ENCODE results near the gene TEX2.
"Not testable (repeated sequence)": the region's sequence is repeated elsewhere in the genome, so short reads cannot be mapped to it uniquely, and the experiment has no call there.

Gene TEX2

GRCh38 chr17:64212122-64212521 lies 50.9 kb downstream of the TEX2 start:
- no peak for DNase-seq

- no peak for DNase-seq
Observed at GRCh38 chr17:64209983-64210382, 53.1 kb downstream of the TEX2 start.

DNA sequence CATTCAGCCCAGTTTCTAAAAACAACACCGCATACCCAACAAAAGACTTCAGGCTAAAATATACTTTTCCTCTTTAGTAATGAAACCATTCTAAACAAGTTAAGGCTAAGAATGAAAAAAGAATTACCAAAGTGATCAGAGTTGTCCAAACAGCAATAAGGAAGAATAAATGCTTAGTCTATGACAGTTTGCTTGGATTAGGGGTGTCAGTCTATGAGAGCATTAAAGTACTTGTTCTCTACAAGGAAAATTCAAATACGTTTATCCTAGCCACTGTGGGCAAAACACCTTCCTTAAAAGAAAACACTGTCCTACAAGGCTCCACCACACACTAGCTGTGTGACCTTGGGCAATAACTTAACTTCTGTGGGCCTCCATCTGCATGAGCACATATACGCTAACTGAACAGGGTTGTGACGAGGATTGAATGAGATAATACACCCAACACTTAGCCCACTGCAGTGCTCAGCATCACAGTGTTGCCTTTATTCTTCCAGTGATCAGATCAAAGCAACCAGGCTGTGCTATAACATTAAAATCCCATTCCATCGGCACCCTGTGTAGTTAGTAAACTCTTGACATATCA lies 53.6 kb downstream of the TEX2 start:
- DNase-seq: no peak

DNA sequence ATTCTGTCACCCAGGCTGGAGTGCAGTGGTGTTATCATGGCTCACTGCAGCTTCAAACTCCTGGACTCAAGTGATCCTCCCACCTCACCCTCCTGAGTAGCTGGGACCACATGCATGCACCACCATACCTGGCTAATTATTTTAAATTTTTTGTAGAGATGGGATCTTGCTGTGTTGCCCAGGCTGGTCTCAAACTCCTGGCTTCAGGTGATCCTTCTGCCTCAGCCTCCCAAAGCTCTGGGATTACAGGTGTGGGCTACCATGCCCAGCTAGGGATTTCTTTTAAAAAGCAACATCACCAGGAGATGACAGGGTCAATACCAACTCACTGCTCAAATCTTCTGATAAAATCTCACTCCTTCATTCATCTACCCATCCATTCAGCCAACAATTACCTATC lies 54.4 kb downstream of the TEX2 start:
- DNase-seq: not testable (repeated sequence)

DNA sequence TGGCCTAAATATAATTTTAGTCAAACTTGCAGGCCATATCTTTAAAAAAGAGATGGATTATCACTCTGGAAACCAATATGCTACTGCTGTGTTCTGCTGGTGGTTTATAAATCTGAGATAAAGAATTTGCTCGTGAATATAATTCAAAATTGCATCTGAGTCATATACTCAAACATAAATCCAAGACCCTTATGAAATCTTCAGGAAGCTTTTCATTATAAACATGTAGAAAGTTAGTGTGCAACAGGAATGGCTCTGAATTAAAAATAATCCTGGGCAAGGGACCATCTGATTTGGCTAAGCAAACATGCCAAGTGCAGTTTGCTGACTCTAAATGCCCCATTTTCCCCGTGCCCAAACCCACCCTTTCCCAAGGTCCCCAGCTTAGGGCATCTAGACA lies 57.3 kb downstream of the TEX2 start:
- no peak for DNase-seq

GRCh38 chr17:64203630-64204029 lies 59.4 kb downstream of the TEX2 start:
- DNase-seq: no peak

DNA sequence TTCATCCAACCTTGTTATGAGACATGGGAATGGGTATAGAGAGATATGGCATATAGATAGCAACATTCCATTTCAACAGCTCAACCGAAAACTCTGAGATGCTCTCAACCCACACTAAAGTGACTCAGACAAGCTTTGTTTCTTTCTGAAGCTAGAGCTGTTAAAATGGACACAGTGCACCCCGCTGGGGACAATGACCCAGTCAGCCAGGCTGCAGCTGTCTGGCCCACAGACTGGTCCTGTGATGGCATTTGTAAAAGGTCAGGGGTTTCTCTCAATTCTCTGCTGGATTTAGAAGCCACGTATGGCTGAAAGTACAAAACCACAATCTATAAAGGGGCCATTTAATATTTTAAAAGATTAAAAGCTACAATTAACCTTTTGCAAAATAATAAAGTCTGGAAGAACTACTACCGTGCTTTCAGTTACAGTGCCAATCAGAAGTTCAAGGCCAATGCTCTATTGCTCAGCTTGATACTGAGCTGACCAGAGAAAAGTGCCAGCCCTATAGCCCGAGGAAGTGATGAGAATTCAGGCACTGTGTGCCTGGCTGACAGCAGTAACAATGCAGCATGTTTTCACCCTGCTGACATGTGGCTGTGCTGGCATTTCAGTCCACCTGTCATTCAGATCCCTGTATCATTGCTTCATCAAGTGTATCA lies 60.2 kb downstream of the TEX2 start:
- no peak for DNase-seq

- no peak for DNase-seq
Observed at GRCh38 chr17:64200080-64201032, 62.7 kb downstream of the TEX2 start.

DNA sequence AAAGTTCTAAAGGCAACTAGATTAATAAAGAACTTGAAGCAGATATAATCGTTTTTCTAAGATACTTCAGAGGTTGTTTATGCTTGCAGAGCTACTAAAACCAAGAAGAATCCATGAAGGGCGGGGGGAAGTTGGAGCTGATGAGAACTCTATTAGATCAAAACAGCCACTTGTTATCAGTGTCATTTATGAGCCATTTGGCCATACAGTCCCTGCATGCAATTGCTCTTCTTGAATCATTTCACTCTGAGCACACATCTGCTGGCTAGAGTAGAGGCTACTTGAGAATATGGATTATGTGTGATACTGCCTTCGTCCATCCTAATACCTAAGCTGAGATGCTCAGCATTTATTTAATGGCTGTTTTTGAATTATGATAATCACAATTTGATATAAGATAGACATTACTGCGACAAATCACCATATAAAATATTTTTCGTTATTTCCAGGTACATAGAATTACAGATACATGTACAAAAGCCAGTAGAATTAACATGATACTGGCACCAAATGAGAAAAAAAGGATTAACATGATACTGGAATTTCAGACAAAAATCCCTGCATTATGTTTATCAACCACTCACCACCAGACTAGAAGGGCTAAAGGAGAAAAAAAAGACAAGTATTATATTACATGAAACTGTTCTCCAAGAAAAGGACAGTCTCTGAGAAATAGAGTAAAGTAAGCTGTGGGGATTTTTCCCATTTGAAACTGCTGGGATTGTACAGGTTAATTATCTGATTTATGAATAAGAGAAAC lies 64.5 kb downstream of the TEX2 start:
- DNase-seq: no peak

DNA sequence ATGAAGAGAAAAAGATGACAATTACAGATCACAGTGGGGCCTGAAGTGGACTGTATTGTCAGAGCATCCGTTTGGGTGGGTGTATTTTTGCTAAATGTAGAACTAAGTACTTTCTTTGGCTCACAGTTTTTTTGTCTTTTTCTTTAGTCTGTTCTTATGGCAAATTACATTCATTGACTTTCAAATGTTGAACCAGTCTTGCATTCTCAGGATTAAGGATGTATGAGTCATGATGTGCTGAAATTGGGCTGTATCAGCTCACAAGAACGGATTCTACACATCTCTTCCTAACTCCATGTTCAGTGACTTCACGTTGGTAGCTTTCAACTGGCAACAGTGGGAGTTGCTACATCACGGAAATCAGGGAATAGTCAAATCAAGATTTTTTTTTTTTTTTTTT lies 66.5 kb downstream of the TEX2 start:
- no peak for DNase-seq

DNA sequence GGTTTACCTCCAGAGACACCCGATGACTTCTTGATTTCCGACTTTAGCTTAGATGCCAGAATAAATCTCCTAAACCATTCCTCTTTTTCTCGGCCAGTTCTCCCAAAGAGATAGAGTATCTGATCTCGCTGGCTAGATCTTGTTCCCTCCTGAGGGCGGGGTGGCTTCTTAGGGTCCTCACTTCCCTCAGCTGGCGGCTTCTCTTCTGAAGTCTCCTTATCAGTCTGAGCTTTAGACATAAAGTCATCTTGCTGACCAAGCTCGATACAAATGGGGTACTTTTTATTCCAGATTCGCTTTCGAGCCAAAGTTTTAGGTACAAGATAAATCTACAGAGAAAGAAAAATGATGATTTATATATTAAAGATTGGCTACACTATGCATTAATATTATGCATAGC lies 69.5 kb downstream of the TEX2 start:
- DNase-seq: no peak

- no peak for DNase-seq
Observed at GRCh38 chr17:64192589-64192988, 70.5 kb downstream of the TEX2 start.

- DNase-seq: no peak
Observed at GRCh38 chr17:64190472-64190871, 72.6 kb downstream of the TEX2 start.

DNA sequence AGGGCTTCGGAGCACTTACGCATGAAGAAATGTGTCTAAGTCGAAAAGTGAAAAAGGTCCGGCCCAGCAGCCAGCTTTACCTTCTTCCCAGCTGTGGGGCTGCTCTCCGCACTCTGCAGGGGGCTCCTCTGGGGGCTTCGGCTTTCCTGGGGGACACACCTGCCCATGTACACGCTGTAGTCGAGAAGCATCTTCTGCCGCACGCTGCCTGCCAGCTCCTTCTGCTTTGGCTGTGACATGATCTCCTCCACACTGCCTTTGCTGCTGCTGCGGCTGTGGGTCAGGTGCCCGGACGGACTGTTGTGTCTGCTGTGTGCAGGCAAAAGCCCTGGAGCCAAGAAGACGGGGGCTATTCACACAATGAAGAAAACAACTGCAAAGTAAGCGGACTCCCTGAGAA lies 75.0 kb downstream of the TEX2 start:
- no peak for DNase-seq

DNA sequence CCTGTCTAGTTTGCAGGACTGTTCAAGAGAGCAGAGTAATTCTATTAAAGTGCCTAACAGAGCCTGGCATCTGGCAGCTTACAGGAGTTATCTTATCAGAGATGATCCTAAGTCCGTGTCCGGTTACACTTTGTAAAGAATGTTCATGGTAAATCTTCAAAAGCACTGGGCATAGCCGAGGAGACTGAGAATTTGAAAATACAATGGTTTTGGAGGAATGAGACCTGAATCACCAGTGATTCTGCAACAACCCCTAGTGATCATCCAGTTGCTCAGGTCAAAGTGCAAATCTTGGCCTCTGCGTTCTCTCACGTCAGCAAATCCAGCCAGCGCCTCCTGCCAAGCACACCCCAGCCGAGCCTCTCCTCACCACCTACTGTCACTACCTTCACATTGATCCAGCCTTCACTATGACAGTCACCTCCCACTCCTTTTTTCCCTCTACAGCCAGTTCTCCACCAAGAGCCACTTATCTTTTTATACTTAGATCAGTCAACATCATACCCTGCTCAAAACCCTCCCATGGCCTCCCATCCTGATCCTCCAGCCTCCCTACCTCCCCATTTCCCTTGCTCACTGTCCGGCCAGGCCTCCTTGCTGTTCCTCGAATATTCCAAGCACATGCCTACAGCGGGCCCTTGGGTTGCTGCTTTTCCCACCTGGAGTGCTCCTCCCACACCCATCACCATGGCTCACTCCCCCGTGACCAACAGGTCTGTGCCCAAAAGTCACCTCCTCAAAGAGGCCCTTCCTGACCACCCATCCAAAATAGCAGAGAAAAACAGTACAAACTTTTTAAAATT lies 75.8 kb downstream of the TEX2 start:
- no peak for DNase-seq

GRCh38 chr17:64186171-64187092 lies 76.6 kb downstream of the TEX2 start:
- no peak for DNase-seq

DNA sequence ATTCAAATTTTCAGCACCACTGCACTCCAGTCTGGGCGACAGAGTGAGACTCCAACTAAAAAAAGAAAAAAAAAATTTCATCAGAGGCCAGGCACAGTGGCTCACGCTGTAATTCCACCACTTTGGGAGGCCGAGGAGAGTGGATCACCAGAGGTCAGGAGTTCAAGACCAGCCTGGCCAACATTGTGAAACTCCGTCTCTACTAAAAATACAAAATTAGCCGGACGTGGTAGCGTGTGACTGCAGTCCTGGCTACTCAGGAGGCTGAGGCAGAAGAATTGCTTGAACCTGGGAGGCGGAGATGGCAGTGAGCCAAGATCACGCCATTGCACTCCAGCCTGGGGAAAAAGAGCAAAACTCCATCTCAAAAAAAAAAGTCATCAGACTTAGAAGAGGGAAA lies 77.5 kb downstream of the TEX2 start:
- not testable (repeated sequence) for DNase-seq

- DNase-seq: no peak
Observed at GRCh38 chr17:64185101-64185500, 78.0 kb downstream of the TEX2 start.

GRCh38 chr17:64183815-64184214 lies 79.2 kb downstream of the TEX2 start:
- DNase-seq: no peak

- DNase-seq: no peak
Observed at GRCh38 chr17:64182325-64183012, 80.6 kb downstream of the TEX2 start.

Measured in activated CD8-positive, alpha-beta memory T cell treated with anti-CD3 and anti-CD28 coated beads, Interleukin-2, amount 50 U/mL, for 4 hours (primary cell).